Aorta (tissue), 5 donors: ENCODE measurements around the gene ALPP. TPM values are rescaled to one million over a fixed set of nuclear protein-coding genes. Genes with fewer than 3 reads are reported as not detected.

ENCODE experiments used
- ATAC-seq: fragments of 200-7000 bp; cut with Tn5 transposase; one replicate; pipeline ENCODE4 v1.9.1; 2022; ENCODE audit warnings: moderate library complexity; ENCODE audit not compliant: low FRiP score
- DNase-seq, 2 donors: peaks; one replicate each; pipeline ENCODE4 v3.0.0-alpha.2; 2020
- H3K27ac ChIP-seq, 2 donors: one replicate each; pipeline ENCODE4 v1.5.1; 2013; ENCODE audit warnings: low read length in 2 of 2, mild to moderate bottlenecking in 2 of 2, moderate library complexity in 2 of 2, control low read depth in 1 of 2, inconsistent platforms in 1 of 2, low read depth in 1 of 2
- H3K27me3 ChIP-seq, 2 donors: one replicate each; pipeline ENCODE4 v1.6.1; 2013; ENCODE audit warnings: control low read depth in 1 of 2, low read length in 1 of 2, mild to moderate bottlenecking in 1 of 2, moderate library complexity in 1 of 2; ENCODE audit not compliant: insufficient read depth in 2 of 2, control insufficient read depth in 1 of 2
- H3K36me3 ChIP-seq, 2 donors: one replicate each; pipeline ENCODE4 v1.6.1; 2013; ENCODE audit warnings: control low read depth in 1 of 2, low read length in 1 of 2, mild to moderate bottlenecking in 1 of 2; ENCODE audit not compliant: insufficient read depth in 2 of 2, control insufficient read depth in 1 of 2
- H3K4me1 ChIP-seq, 2 donors: one replicate each; pipeline ENCODE4 v1.6.1; 2013; ENCODE audit warnings: low read length in 2 of 2, control low read depth in 1 of 2, mild to moderate bottlenecking in 1 of 2, moderate library complexity in 1 of 2; ENCODE audit not compliant: insufficient read depth in 2 of 2, control insufficient read depth in 1 of 2
- H3K4me3 ChIP-seq, 2 donors: one replicate each; pipeline ENCODE4 v1.5.1; 2013; ENCODE audit warnings: low read length in 2 of 2, control low read depth in 1 of 2, mild to moderate bottlenecking in 1 of 2
- H3K9me3 ChIP-seq: one replicate; pipeline ENCODE4 v1.6.1; 2013; ENCODE audit warnings: mild to moderate bottlenecking, low read length; ENCODE audit not compliant: control insufficient read depth
- WGBS, 2 donors: extraction: QIAGEN DNeasy Blood & Tissue Kit; methylation state at CpG; one replicate each; pipeline ENCODE4 v1.1.7; 2013; 5-methylcytosine and 5-hydroxymethylcytosine counted together
- intact Hi-C, 2 donors: fragments of 100-400 bp; cut with DNase I; formaldehyde crosslinking; loops; one replicate each; pipeline versions ENCODE4 v1.14.2 to v1.15.0; 2022
- polyA plus RNA-seq, 2 donors: library from polyadenylated mRNA; stranded (reverse); fragments of 200-250 nt; gene quantifications; one replicate each; pipeline ENCODE4 v1.2.3, GENCODE V29; 2013
- total RNA-seq, 2 donors: library from RNA; stranded (reverse); fragmentation: NEBNext Ultra II Directional; extraction: Animal tissue kit (Norgen Biotek cat#: 25700); gene quantifications; one replicate each; pipeline ENCODE4 v1.2.1, GENCODE V29; 2021
- donor health status: healthy with polysubstance abuse.
- donor health status: Bipolar disorder and iron deficiency.
- donor health status: DM: no; HTN: no; CAD: no.
- donor health status: DM: no; HTN: no; CAD: no.
- donor health status: DM: yes; HTN: yes; CAD: no.

The ALPP gene
- total and polyA plus RNA-seq, 4 donors = not detected

DNA sequence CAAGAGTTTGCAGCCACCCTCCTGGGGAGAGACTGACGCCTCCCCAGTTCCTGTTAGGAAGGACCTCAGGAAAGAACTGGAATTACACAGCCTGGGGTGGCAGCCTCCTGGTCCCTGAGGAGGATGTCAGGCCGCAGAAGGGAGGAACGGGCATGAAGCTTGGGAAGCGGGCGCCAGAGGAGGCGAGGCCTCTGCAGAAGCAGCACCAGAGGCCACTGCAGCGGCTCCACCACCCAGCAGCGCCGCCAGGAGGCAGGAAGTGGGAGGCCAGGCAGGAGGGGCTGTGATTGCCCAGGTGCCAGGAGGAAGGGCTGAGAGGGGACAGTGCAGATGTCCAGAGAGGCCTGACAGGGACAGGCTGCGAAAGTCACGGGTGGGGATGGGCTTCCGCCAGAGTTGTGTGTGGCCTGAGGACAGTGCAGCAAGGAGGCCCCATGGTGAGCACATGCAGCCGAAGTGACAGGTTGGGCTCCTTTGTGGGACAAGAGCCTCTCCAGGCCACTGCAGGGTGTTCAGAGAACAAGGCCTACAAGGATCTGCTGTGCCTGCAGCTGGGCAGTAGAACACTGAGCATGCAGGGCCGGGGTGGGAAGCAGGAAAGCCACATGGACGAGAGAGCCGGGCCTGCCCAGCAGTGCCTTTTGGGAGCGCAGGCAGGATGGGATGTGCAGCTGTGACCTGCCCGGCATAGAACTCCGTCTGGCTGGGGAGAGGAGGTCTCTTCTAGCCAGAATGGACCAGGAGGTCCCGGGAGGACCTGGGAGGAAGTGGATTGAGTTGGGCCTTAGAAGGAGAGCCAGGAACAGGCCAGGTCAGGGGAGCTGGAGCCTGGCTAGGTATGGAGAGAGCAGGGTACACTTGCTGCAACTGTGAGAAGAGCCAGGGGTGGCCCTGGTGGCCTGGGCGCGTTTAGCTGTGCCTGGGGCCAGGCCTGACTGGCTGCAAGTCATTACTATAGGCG is 39.1 kb upstream of the ALPP start:
- intact Hi-C loops = no loop called here
- peaks cover 8% of the 10 kb centered on the region for H3K9me3 ChIP-seq
- H3K27ac ChIP-seq = no peak overlapping the region
- ATAC-seq (no peak), DNase-seq (peak; percentile 44 to 68)
- no peak overlapping the region for H3K4me3 ChIP-seq
- no peaks in the 10 kb centered on the region for H3K36me3 ChIP-seq
- WGBS, 2 donors = 87 to 88% methylated on average over 23 of the region's 23 CpGs
- no peaks in the 10 kb centered on the region for H3K27me3 ChIP-seq
- H3K4me1 ChIP-seq = no peaks in the 10 kb centered on the region

DNA sequence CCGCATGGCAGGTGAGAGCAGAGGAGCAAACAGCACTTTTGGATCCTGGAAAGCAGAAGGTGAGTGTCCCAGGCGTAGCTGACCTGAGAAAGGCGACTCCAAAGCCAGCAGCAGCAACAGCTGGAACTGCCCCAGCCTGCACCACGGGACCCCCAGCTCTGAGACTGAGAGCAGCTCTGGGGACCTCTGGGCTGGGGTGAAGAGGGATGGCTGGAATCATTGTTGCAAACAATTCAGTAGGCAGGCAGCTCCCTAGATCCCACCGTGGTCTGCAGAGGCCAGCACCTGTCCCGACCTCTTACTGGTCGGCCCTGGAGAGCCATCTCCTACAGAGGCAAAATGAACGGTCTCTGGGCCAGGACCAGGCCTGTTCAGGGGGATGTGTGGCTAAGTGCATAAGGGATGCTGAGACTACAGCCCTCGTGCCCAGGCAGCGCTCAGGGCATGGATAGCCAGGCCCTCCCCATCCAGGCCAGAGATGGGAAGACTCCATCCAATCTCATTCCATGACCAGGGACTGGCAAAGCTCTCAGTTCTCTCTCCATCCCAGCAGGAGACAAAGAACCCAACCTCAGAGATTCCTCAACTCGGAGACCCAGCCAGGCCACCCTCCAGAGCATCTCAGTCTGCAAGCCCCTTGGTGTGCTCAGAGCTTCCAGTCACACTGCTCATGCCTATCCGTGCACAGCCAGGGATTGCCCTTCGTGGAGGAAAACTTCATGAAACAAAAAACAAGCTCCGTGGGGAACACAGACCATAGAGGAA is 38.2 kb upstream of the ALPP start:
- ATAC-seq (no peak), DNase-seq (peak; percentile 27 to 51)
- Histone ChIP-seq H3K4me1 (no peaks in the 10 kb centered on the region), H3K36me3 (no peaks in the 10 kb centered on the region), H3K27me3 (no peaks in the 10 kb centered on the region), H3K9me3 (peaks cover 8% of the 10 kb centered on the region), H3K4me3 (no peak overlapping the region), H3K27ac (no peak overlapping the region)
- whole genome bisulfite sequencing, 2 donors = 87 to 90% methylated on average over 14 of the region's 14 CpGs
- intact Hi-C loops = no loop called here

- peaks cover 8% of the 10 kb centered on the region for H3K9me3 ChIP-seq
- H3K27ac ChIP-seq = no peak overlapping the region
- intact Hi-C loops = no loop called here
- no peaks in the 10 kb centered on the region for H3K4me1 ChIP-seq
- no peaks in the 10 kb centered on the region for H3K27me3 ChIP-seq
- no peak for ATAC-seq
- no peak overlapping the region for H3K4me3 ChIP-seq
- no peaks in the 10 kb centered on the region for H3K36me3 ChIP-seq
- DNase-seq = peak in 1 of 2 donors; percentile 11
- WGBS, 2 donors = 89% methylated on average over 17 of the region's 17 CpGs
These were observed 37.4 kb upstream of the ALPP start for GRCh38 chr2:232341061-232341738.

GRCh38 chr2:232341739-232342126 is 36.8 kb upstream of the ALPP start:
- peak in 1 of 2 donors; percentile 51 for DNase-seq

DNA sequence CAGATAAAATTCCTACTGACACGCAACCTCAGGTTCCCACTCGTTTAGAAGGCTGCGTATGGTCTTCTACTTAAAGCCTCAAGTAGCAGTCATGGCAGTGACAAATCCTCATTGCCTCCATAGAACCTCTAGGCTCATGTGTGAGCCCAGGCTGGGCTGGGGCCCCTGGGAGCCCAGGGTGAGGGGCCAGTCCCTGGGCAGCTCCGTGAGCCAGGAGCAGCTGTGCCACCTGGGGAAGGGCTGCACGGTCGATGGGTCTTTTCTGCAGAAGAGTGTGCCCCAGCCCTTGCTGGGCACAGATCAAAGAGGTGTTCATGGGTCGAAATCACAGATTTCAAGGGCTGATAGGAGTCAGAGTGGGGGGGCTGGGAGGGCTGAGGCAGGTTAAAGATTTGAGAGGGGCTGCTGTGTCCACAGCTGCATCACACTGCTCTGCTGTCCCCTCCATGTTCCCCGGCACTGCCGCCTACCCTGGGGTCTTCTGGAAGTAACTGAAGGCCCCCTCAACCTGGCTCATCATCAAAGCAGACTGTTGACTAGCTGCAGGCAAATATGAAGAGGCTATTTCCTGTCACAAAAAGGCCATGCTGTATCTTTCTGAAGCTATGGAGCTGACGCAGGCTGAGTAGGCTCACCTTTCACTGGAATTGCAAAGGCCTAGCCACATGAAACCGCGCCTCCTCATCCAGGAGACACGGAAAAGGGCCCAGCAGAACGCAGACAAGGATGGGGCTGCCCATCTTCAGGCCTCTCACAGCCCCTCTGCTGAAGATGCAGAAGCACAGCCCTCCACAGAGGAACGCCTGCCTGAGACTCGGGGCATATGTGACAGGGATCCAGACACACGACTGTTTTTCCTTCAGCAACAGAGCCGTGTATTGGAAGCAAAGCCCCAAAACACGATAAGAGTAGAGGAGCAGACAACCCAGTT is 35.7 kb upstream of the ALPP start:
- DNase-seq (peak; percentile 26 to 44), ATAC-seq (no peak)
- Histone ChIP-seq H3K9me3 (peaks cover 8% of the 10 kb centered on the region), H3K4me3 (no peak overlapping the region), H3K27me3 (no peaks in the 10 kb centered on the region), H3K4me1 (no peaks in the 10 kb centered on the region), H3K27ac (no peak overlapping the region), H3K36me3 (no peaks in the 10 kb centered on the region)
- WGBS, 2 donors = 72 to 74% methylated on average over 19 of the region's 19 CpGs
- intact Hi-C loops = no loop called here

More at GRCh38 chr2:232341739-232342126, 36.8 kb upstream of the ALPP start:
- intact Hi-C loops = no loop called here
- Histone ChIP-seq H3K9me3 (peaks cover 8% of the 10 kb centered on the region), H3K27me3 (no peaks in the 10 kb centered on the region), H3K36me3 (no peaks in the 10 kb centered on the region), H3K4me1 (no peaks in the 10 kb centered on the region), H3K27ac (no peak overlapping the region), H3K4me3 (no peak overlapping the region)
- WGBS, 2 donors = 95 to 97% methylated on average over 4 of the region's 4 CpGs
- ATAC-seq = no peak

- no peak overlapping the region for H3K27ac ChIP-seq
- H3K27me3 ChIP-seq = no peaks in the 10 kb centered on the region
- H3K9me3 ChIP-seq = peaks cover 10% of the 10 kb centered on the region
- ATAC-seq (no peak), DNase-seq (peak in 1 of 2 donors; percentile 11)
- WGBS, 2 donors = 70 to 77% methylated on average over 6 of the region's 6 CpGs
- H3K4me1 ChIP-seq = no peaks in the 10 kb centered on the region
- intact Hi-C loops = no loop called here
- no peaks in the 10 kb centered on the region for H3K36me3 ChIP-seq
- no peak overlapping the region for H3K4me3 ChIP-seq
These were observed 34.7 kb upstream of the ALPP start for GRCh38 chr2:232343821-232344220.

GRCh38 chr2:232345251-232345650 is 33.3 kb upstream of the ALPP start:
- DNase-seq (peak; percentile 21 to 27), ATAC-seq (peak; percentile 11)
- H3K27ac ChIP-seq = no peak overlapping the region
- WGBS, 2 donors = 92 to 93% methylated on average over 8 of the region's 8 CpGs
- H3K4me3 ChIP-seq = no peak overlapping the region
- no peaks in the 10 kb centered on the region for H3K36me3 ChIP-seq
- intact Hi-C loops = no loop called here
- peaks cover 7% of the 10 kb centered on the region for H3K9me3 ChIP-seq
- no peaks in the 10 kb centered on the region for H3K27me3 ChIP-seq
- no peaks in the 10 kb centered on the region for H3K4me1 ChIP-seq

- ATAC-seq = no peak
- Histone ChIP-seq H3K27ac (no peak overlapping the region), H3K9me3 (peaks cover 3% of the 10 kb centered on the region), H3K36me3 (no peaks in the 10 kb centered on the region), H3K4me3 (no peak overlapping the region), H3K4me1 (no peaks in the 10 kb centered on the region), H3K27me3 (no peaks in the 10 kb centered on the region)
- WGBS, 2 donors = 92 to 93% methylated on average over 6 of the region's 6 CpGs
- no peak for DNase-seq
- intact Hi-C loops = no loop called here
These were observed 31.2 kb upstream of the ALPP start for GRCh38 chr2:232347369-232347768.
